NCI-H446 treated with DMSO at 0.1 percent for 48 hours (cell line): Measurements from ENCODE around the gene KCNMA1.

ENCODE experiments used
- DNase-seq: peaks from one replicate; lab custom pipeline; 2025; lab: John Stamatoyannopoulos, UW

Gene KCNMA1

DNA sequence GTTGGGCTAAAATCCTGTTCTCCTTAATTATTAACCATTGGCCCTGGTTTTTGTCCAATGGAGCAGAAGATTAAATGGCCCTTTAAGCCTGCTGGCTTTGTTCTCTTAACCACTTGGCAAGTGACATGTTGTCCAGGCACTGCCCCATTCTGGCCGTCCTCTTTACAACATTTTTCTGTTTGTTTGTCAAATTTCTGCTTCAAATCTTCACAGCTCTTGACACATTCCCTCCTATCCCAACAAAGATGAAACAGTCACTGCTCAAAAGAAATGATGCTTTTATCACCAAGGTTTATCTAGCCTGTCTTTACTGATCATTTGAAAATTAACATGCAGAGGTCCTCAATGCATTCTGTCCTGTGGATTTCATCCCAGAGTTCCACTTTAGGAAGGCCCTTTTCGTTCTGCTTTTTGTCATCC, 700.4 kb downstream of the KCNMA1 start:
- no peak for DNase-seq

GRCh38 chr10:76935941-76936613, 701.5 kb downstream of the KCNMA1 start:
- no peak for DNase-seq

DNA sequence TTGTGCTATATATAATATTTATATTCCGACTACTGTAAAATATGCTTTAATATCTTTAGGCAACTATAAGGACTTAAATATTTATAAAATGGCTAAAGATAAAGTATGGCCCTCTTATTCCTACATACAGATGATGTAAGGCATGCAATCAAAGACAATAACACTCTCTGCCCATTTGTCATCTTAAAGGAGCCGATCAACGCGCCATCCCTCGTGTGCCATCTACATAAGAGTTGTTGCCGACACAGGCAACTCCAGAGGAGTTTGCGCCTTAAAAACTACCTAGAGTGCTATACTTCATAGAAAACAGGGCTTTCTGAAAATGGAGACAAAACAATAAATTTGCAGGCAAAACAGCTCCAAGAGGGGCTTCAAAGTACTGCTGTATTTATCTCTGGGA, 709.0 kb downstream of the KCNMA1 start:
- DNase-seq, result no peak

DNA sequence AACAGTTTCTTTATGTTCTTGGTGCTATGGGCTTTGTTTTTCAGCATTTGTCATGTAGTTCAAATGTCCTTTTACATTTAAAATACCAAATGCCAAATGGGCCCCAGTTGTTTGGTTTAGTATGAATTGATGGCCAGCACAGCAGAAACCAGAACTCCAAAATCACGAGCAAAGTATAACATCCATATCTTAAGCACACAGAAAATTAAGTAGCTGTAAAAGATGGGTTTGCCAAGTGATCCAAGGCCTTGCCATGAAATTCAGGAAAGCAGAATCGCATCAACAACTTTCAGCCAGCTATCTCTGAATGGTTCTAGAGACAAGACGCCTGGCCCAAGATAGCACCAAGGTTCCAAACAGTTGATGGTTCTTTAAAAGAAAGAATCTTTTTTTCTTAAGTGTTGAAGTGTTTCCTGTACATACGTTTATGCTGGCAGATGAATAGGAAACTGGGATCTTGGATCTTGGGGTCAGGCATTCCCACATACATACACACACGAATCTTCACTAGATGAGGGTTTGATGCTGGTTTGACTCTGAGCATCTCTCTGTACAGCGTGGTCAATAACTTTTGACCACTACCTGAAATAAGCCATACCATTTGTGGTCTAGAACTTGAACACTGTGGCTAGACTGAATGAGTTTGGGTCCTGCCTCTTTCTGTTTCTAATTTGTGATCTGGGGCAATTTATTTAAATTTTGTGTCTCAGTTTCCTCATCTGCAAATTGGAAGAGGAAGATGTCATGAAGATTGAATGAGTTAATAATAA, 711.8 kb downstream of the KCNMA1 start:
- DNase-seq, result no peak

DNA sequence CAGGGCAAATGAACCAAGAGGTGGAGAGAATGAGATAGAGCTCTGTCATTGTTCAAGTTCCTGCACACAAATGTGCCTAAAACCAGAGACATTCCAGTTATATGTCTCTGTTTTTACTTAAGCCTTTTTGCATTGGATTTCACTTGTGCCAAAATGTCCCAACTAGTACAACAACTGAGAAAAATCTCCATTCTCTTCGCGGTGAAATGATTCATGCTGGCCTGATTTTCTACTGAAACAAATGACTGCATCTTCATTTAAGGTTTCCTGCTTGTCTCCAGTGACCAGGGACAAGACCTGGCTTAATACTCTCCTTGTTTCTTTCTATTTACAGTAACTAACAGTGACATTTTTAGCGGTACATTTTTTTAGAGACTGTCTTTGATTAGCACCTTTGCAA, 714.9 kb downstream of the KCNMA1 start:
- no peak for DNase-seq

GRCh38 chr10:76921383-76922010, 716.1 kb downstream of the KCNMA1 start:
- DNase-seq, result no peak

DNA sequence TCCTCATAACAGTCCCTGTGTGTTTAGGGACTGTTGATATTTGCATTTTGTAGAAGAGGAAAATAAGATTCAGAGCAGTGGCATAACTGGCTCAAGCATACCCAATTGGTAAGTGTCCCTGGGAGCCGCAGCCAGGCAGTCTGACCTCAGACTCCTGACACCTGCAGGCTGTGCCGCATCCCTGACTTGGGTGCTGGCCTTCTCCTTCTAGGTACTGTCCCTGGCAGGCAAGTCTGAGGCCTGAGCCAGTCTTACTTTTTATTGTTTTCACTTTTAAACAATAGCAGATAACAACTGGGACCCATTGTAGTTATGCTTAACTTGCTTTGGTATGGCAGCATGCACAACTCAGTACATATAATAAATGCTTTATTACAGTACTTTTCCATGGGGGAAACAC, 717.0 kb downstream of the KCNMA1 start:
- DNase-seq, result no peak

DNA sequence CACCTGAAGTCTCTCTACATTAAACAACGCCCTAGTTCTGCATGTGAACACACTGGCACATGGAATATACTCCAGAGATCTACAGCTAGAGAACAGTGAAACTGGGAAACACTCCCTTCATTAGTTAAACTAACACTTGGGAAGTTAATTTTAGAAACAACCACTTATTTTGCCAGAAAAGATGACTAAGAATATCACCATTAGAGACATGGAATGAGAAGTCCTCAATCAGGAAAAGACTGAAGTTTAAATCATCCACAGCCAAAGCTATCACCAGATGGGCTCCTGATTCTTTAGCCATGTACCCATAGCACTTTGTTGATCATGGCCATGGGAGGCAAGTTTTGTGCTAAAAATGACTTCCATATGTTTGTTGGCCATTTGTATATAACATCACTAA, 719.5 kb downstream of the KCNMA1 start:
- DNase-seq, result no peak

DNA sequence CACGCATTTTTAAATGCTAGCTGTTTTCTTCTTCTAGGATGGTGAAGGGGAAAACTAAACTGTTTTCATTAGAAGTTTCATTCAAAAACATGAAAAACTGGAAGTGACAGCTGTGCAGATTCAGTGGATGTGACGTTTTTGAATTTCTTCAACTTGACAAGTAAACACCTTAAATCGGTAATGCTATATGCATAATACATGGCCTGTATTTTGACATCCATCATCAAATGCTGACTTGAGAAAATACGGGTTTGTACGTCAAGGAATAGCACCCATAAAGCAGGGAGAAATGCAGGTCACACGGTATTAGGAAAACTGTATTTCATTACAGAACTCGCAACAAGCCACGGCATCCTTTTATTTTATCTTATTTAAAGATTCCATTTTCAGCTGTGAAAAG, 720.5 kb downstream of the KCNMA1 start:
- no peak for DNase-seq

- DNase-seq, result no peak
Observed at GRCh38 chr10:76916536-76916935, 721.1 kb downstream of the KCNMA1 start.

- no peak for DNase-seq
Observed at GRCh38 chr10:76915316-76915715, 722.3 kb downstream of the KCNMA1 start.

- DNase-seq, result peak; percentile 1
Observed at GRCh38 chr10:76911184-76911583, 726.4 kb downstream of the KCNMA1 start.

DNA sequence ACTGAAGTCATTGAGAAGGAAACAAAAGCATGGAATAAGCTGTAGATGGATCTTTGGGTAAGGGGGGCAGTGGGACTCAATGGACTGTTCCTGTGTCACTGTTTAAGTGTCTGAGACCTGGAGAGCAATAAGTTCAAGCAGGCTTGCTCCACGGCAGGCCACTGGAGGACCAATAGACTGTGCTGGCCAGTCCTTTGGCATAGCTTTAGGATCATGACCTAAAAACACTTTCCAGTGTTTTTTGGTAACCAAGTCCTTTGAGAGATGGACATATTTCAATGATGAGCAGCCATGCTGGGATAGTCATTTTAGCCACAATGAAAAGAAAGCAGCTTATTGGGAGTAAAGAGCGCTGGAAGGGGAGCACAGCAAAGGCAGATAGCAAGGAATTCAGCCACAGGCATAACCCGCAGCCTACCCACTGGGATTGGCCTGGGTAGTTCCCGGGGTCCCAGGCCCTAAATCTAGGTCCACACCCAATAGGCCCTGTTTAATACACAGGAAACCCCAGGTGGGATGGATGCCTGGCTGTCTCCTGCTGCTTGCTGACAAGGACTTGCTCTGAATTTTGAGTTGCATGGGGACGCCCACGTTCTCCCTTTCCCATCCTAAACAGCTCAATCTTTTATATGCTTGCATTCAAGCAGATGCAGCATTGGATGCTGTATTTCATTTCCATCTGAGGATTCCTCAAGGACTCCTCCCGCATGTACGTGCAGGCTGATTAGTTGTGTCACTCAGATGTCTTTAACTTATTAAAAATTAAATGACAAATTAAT, 727.2 kb downstream of the KCNMA1 start:
- no peak for DNase-seq

DNA sequence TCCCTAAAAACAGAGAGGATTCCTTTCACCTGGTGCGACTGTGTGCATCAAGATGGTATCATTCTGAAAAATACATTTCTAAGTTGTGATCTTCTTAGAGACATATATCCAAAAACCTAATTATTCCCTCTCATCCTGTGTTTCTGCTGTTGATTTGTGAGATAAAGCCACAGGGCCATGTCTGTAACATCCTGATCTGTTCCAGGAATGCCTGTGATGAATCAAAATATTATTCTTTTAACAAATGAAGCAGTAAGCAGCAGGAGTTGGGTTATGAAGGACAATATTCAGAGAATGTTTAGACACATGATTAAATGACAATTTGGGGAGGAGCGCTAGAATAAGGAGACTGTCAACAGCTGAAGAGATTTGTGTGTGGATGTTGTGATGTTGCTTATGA, 731.4 kb downstream of the KCNMA1 start:
- no peak for DNase-seq

GRCh38 chr10:76905251-76905650, 732.4 kb downstream of the KCNMA1 start:
- DNase-seq, result no peak

GRCh38 chr10:76903387-76903945, 734.1 kb downstream of the KCNMA1 start:
- no peak for DNase-seq

GRCh38 chr10:76902949-76903348, 734.7 kb downstream of the KCNMA1 start:
- DNase-seq, result no peak

DNA sequence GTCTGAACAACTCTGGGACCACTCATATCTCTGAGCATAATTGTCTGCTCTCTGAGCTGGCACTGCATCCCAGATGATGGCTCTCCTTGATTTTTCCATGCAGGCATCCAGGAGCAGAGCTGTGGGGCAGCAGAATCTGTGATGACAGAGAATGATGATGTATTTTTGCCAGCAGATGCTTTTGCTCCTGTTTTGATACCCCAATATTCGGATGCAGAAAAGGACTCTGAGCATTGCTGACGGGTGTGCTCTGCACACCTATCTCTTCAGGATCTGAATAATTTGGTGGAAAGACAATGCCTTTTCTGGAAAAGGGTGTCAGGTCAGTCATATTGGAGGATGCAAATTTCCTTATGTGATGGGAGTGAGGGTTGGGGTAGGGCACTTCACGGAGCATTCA, 735.9 kb downstream of the KCNMA1 start:
- no peak for DNase-seq

DNA sequence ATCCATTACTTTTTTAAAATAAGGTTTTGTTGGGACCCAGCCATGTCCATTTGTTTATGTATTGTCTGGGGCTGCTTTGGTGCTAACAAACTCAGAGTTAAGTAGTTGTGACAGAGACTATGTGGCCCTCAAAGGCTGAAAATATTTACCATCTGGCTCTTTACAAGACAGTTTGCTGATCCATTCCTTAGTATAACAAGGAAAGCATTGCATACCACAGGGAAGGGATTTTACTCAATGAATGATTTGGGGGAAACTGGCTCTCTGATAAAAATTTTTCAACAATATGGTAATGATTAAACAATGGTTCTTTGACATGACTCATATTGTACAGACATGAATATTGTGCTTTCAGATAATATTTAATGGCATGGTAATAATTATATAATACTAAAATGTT, 738.1 kb downstream of the KCNMA1 start:
- DNase-seq, result no peak

GRCh38 chr10:76892766-76893479, 744.7 kb downstream of the KCNMA1 start:
- no peak for DNase-seq

GRCh38 chr10:76887223-76888010, 750.2 kb downstream of the KCNMA1 start:
- no peak for DNase-seq
